Mesodermal cell (in vitro differentiated cells): ENCODE results near the gene MRPL4.
A peak's percentile ranks its signal among the peaks of the same experiment; 100 is the strongest.

Experiments
- H3K27ac ChIP-seq: 2 replicates; pipeline ENCODE4 v1.7.0; 2013; ENCODE audit warnings: mild to moderate bottlenecking, low read depth, low read length, moderate library complexity; ENCODE audit not compliant: severe bottlenecking
- H3K36me3 ChIP-seq: 2 replicates; pipeline ENCODE4 v1.7.1; 2013; ENCODE audit warnings: mild to moderate bottlenecking, low read length, moderate library complexity; ENCODE audit not compliant: control insufficient read depth, insufficient read depth
- H3K4me1 ChIP-seq: one replicate; pipeline ENCODE4 v1.7.1; 2013; ENCODE audit warnings: mild to moderate bottlenecking, low read length; ENCODE audit not compliant: insufficient read depth, control insufficient read depth, poor library complexity, severe bottlenecking
- H3K4me3 ChIP-seq: 2 replicates; pipeline ENCODE4 v1.7.0; 2013; ENCODE audit warnings: low read length, control low read depth, mild to moderate bottlenecking; ENCODE audit not compliant: insufficient read depth, poor library complexity, severe bottlenecking; ENCODE audit errors: extremely low read depth
- H3K9me3 ChIP-seq: 2 replicates; pipeline ENCODE4 v1.7.1; 2013; ENCODE audit warnings: mild to moderate bottlenecking, low read length, moderate library complexity; ENCODE audit not compliant: control insufficient read depth
- WGBS, 2 experiments: methylation state at CpG; one replicate each; pipeline ENCODE4 v1.1.5; 2013; ENCODE audit warnings: missing lambda C conversion rate in 2 of 2; ENCODE audit not compliant: insufficient coverage in 2 of 2; 5-methylcytosine and 5-hydroxymethylcytosine counted together

The MRPL4 gene

DNA sequence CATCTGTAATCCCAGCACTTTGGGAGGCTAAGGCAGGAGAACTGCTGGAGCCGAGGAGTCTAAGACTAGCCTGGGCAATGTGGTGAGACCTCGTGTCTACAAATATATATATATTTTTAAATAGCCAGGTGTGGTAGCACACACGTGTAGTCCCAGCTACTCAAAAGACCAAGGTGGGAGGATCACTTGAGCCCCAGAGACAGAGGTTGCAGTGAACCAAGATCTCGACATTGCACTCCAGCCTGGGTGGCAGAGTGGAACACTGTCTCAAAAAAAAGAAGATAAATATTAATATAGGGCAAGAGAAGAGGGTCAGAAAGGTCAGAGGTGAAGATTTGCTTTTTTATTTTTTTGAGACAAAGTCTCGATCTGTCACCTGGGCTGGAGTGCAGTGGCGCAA, 5.5 kb upstream of the MRPL4 start:
- H3K9me3 ChIP-seq = no peaks in the 10 kb centered on the region
- peaks cover 4% of the 10 kb centered on the region for H3K4me1 ChIP-seq
- no peaks in the 10 kb centered on the region for H3K36me3 ChIP-seq
- H3K4me3 ChIP-seq = no peak overlapping the region
- 83 to 92% methylated on average over 3 of the region's 6 CpGs for WGBS, 2 experiments
- H3K27ac ChIP-seq = no peak overlapping the region

DNA sequence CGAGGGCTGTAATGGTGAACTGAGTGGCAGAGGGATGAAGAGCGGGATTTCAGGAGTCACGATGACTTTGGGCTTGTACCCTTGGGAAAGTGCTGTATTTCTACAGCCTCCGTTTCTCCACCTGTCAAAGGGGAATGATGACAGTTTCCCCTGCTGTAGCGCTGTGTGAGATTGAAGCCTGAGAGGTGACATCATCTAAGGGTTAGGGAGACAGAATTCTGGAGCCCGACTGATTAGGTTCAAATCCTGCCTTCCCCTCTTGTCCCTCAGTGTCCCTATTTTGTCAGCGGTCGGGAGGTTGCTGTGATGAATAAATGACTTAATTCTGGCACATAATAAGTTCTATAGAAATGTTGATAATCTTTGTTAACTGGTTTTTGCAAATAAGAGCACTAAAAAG, 693 bp downstream of the MRPL4 start:
- Histone ChIP-seq H3K4me3 (peak overlapping the region; percentile 87), H3K4me1 (peaks cover 3% of the 10 kb centered on the region), H3K36me3 (peaks cover 33% of the 10 kb centered on the region), H3K9me3 (no peaks in the 10 kb centered on the region), H3K27ac (no peak overlapping the region)
- 4 to 27% methylated on average over 4 to 6 of the region's 8 CpGs for whole genome bisulfite sequencing, 2 experiments

DNA sequence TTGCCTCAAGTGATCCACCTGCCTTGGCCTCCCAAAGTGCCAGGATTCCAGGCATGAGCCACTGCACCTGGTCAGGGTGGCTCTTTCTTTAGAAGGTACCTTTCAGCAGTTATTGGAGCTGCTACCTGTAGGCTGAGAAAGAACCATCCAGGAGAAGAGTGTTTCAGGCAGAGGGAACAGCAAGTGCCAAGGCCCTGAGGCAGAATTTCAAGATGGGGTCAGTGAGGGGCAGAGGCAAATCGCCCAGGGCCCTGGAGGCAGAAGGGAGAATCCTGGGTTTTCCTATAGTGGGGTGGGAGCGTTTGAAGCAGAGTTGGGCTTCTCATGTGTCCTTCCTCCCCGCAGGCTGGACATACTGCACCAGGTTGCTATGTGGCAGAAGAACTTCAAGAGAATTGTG, 2.2 kb downstream of the MRPL4 start:
- Histone ChIP-seq H3K9me3 (no peaks in the 10 kb centered on the region), H3K4me1 (peaks cover 3% of the 10 kb centered on the region), H3K27ac (no peak overlapping the region), H3K36me3 (peaks cover 44% of the 10 kb centered on the region), H3K4me3 (no peak overlapping the region)
- WGBS, 2 experiments = 90 to 100% methylated on average over 3 of the region's 3 CpGs

DNA sequence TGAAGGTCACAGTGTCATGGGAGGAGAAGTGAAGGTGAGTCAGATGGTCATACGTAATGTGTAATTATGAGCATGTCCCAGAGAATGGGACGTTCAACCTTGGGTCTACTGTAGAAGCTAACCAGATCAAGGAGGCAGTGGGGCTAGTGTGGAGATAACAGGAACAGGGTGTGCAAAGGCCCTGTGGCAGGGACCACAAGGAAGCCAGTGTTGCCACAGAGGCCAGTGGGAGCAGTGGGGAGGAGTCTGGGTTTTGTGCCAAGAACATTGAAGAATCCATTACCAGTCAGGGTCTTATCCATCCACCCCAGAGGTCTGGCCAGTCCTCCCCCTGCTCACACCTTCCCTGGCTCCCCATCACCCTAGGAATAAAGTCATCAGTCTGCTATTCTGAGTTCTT, 3.3 kb downstream of the MRPL4 start:
- peaks cover 49% of the 10 kb centered on the region for H3K36me3 ChIP-seq
- no peak overlapping the region for H3K27ac ChIP-seq
- WGBS, 2 experiments = 88 to 100% methylated on average over 2 of the region's 2 CpGs
- H3K9me3 ChIP-seq = no peaks in the 10 kb centered on the region
- H3K4me3 ChIP-seq = no peak overlapping the region
- H3K4me1 ChIP-seq = peaks cover 3% of the 10 kb centered on the region

DNA sequence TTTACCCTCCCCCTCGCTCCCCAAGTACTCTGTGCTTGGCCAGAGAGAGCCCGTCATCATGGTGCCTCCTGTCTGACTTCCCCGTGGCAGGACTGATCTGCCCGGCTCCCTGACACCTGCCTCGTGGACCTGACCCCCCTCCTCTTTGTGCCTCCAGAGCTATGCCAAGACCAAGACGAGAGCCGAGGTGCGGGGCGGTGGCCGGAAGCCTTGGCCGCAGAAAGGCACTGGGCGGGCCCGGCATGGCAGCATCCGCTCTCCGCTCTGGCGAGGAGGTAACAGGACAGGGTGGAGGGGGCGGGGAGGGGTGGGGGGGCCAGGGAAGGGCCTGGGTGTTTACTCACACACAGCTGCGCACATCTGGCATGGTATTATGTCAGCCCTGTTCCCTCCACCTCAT, 4.5 kb downstream of the MRPL4 start:
- 89 to 93% methylated on average over 3 to 4 of the region's 18 CpGs for WGBS, 2 experiments

DNA sequence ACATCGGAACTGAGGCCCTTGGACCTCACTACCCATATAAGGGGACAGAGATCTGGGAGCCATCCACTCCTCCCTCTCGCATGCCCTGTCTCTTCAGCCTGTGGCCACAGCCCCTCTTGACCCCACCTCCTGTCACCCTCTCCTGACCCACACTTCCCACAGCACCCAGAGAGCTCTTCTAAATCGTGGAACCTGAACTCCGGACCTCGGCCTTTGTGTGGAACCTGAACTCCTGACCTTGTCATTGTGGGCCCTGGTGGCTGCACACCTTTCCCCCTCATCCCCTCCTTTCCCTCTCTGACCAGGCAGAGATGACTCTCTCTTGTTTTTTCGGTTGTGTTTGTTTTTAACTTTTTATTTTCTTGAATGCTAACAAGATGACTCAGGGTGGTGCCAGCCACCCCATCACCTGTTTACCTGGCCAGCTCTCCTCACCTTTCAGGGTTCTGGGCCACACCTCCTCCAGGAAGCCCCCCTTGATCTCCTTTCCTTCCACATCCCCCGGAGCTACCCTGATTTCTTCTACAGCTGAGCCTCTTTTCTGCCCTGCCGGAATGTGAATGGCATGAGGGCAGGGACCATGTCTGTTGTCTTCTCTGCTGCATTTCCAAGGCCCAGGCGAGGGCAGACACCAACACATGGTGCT, 5.1 kb downstream of the MRPL4 start:
- no peak overlapping the region for H3K4me3 ChIP-seq
- WGBS, 2 experiments = 95 to 98% methylated on average over 7 to 8 of the region's 9 CpGs

More for the DNA sequence above, 4.5 kb downstream of the MRPL4 start:
- Histone ChIP-seq H3K9me3 (no peaks in the 10 kb centered on the region), H3K27ac (no peak overlapping the region), H3K4me3 (no peak overlapping the region), H3K4me1 (peaks cover 3% of the 10 kb centered on the region), H3K36me3 (peaks cover 49% of the 10 kb centered on the region)

DNA sequence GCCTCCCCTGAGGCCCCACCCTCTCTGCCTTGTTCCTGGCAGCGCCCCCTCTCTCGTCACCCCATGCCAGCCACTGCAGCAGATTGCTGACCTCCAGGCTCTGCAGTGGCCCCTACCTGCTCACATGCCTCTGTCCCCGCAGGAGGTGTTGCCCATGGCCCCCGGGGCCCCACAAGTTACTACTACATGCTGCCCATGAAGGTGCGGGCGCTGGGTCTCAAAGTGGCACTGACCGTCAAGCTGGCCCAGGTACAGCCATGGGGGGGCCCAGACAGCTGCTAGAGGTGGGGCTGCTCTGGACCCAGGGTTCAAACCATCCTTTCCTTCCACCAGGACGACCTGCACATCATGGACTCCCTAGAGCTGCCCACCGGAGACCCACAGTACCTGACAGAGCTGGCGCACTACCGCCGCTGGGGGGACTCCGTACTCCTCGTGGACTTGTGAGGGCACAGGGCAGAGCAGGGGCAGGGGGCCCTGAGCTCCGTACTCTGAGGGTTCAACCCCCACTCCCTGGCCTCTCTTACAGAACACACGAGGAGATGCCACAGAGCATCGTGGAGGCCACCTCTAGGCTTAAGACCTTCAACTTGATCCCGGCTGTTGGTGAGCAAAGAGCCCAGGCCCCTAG, 6.2 kb downstream of the MRPL4 start:
- Histone ChIP-seq H3K9me3 (no peaks in the 10 kb centered on the region), H3K4me3 (no peak overlapping the region), H3K36me3 (peaks cover 49% of the 10 kb centered on the region), H3K27ac (no peak overlapping the region), H3K4me1 (no peaks in the 10 kb centered on the region)
- WGBS, 2 experiments = 93 to 96% methylated on average over 16 to 17 of the region's 18 CpGs

More for the DNA sequence above, 5.1 kb downstream of the MRPL4 start:
- peaks cover 3% of the 10 kb centered on the region for H3K4me1 ChIP-seq
- no peak overlapping the region for H3K27ac ChIP-seq
- H3K9me3 ChIP-seq = no peaks in the 10 kb centered on the region
- peaks cover 49% of the 10 kb centered on the region for H3K36me3 ChIP-seq

DNA sequence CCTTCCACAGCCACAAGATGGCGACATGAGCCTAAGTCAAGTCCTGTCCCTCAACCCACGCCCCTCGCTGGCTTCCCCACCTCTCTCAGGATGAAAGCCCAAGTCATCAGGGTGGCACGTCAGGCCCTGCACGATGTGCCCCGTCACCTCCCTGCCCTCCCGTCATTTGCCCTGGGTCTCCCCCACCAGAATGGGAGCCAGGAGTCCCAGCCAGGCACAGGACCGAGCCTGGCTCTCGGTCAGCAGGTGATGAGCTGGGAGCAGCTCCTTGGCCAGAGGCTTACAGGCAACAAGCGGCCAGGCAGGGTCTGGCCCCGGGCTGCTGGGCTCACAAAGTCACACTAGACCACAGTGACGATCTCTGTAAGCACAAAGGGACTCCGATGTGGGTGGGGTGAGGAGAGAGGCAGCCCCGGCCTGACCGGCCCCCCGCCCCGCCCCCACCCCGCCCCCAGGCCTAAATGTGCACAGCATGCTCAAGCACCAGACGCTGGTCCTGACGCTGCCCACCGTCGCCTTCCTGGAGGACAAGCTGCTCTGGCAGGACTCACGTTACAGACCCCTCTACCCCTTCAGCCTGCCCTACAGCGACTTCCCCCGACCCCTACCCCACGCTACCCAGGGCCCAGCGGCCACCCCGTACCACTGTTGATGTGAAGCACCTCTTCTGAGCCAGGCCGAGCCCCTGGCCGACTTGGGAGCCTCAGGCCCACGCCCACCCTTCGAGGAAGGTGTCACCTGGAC, 7.3 kb downstream of the MRPL4 start:
- no peak overlapping the region for H3K27ac ChIP-seq

DNA sequence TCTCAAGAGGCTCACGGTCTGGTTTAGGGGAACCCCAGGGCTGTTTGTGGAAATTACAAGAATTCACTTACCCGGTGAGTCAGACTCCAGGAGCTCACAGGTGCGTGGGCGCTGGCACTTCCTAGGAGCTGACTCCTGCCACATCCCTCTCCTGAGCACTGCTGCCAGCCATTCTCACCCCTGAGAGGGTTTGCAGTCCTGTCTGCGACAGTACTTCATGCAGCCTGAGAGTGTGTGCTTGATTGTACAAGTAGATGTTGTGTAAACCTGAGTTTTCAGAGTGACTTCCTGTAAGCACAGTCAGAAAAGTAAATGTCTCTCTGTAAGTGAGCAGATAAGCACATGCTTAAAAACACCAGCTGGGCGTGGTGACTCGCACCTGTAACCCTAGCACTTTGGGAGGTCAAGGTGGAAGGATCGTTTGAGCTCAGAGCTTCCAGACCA, 8.1 kb downstream of the MRPL4 start:
- peaks cover 31% of the 10 kb centered on the region for H3K36me3 ChIP-seq
- H3K27ac ChIP-seq = no peak overlapping the region
- H3K4me1 ChIP-seq = no peaks in the 10 kb centered on the region
- H3K4me3 ChIP-seq = no peak overlapping the region
- no peaks in the 10 kb centered on the region for H3K9me3 ChIP-seq
- 90 to 97% methylated on average over 5 of the region's 8 CpGs for WGBS, 2 experiments

More for the DNA sequence above, 7.3 kb downstream of the MRPL4 start:
- 62 to 71% methylated on average over 20 to 22 of the region's 32 CpGs for WGBS, 2 experiments
- no peak overlapping the region for H3K4me3 ChIP-seq
- no peaks in the 10 kb centered on the region for H3K4me1 ChIP-seq
- no peaks in the 10 kb centered on the region for H3K9me3 ChIP-seq
- H3K36me3 ChIP-seq = peaks cover 39% of the 10 kb centered on the region

DNA sequence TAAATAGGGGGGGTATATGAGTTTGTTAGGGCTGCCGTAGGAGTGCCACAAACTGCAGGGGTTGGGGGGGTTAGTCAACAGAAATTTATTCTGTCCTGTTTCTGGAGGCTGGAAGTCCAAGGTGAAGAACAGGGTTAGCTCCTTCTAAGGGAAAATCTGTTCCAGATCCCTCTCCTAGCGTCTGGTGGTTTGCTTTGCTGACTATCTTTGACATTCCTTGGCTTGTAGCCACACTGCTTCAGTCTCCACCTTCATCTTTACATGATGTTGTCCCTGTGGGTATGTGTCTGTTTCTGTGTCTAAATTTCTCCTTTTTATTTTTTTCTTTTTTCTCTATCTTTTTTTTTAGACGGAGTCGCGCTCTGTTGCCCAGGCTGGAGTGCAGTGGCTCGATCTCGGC, 10.8 kb downstream of the MRPL4 start:
- no peak overlapping the region for H3K4me3 ChIP-seq
- H3K4me1 ChIP-seq = no peaks in the 10 kb centered on the region
- H3K27ac ChIP-seq = no peak overlapping the region
- H3K36me3 ChIP-seq = peaks cover 16% of the 10 kb centered on the region
- WGBS, 2 experiments = 92 to 98% methylated on average over 6 to 7 of the region's 7 CpGs
- H3K9me3 ChIP-seq = no peaks in the 10 kb centered on the region
